Measurements from ENCODE around the gene TSPAN11.

GRCh38 chr12:31000751-31001150 lies 74.2 kb downstream of the TSPAN11 start:
- TF ChIP-seq FOXA1 (IDR thresholded peaks at IDR 0.05) (no peak), SUZ12 (IDR thresholded peaks at IDR 0.05) (no peak), NFRKB (IDR thresholded peaks at IDR 0.05) (no peak), ZNF384 (IDR thresholded peaks at IDR 0.05) (no peak), FOXK2 (IDR thresholded peaks at IDR 0.05) (no peak)

Data from HEK293T (cell line).